Adrenal gland (tissue), 12 donors: ENCODE results near the gene ZNF469. TPM values are rescaled to one million over a fixed set of nuclear protein-coding genes. Genes with fewer than 3 reads are reported as not detected.

Experiments
- DNase-seq, 7 donors: peaks; one replicate each; pipeline ENCODE4 v3.0.0-alpha.2; 2019 to 2020
- H3K27ac ChIP-seq, 5 donors: fragments of 200-600 bp; sonication (generic) in 4 of 5; 1 replicate in 3 of 5; 2 replicates in 2 of 5; pipeline versions ENCODE4 v1.5.1 to v1.8.0; 2016 to 2020; ENCODE audit warnings: mild to moderate bottlenecking in 1 of 5
- H3K27me3 ChIP-seq: fragments of 200-600 bp; 2 replicates; pipeline ENCODE4 v1.8.0; 2021
- H3K36me3 ChIP-seq, 2 donors: fragments of 200-600 bp; replicated peaks in 1 of 2; 1 replicate in 1 of 2; 2 replicates in 1 of 2; pipeline versions ENCODE4 v1.5.1 to v1.8.0; 2018 to 2022
- H3K4me1 ChIP-seq, 2 donors: fragments of 200-600 bp; replicated peaks in 1 of 2; 1 replicate in 1 of 2; 2 replicates in 1 of 2; pipeline versions ENCODE4 v1.5.1 to v1.8.0; 2018 to 2021
- H3K4me3 ChIP-seq, 4 donors: fragments of 200-600 bp; sonication (generic) in 3 of 4; one replicate each; pipeline ENCODE4 v1.5.1; 2016 to 2018
- H3K9me3 ChIP-seq, 3 donors: fragments of 200-600 bp; sonication (generic) in 1 of 3; replicated peaks in 1 of 3; 1 replicate in 2 of 3; 2 replicates in 1 of 3; pipeline versions ENCODE4 v1.5.1 to v1.8.0; 2016 to 2021
- CTCF ChIP-seq, 6 experiments: fragments of 450-650 bp in 4 of 6; fragments of 200-600 bp in 2 of 6; sonication (generic) in 1 of 6; IDR thresholded peaks; 1 replicate in 5 of 6; 2 replicates in 1 of 6; pipeline versions ENCODE4 v1.5.1 to v1.8.0; 2016 to 2021; ENCODE audit warnings: antibody characterized with exemption in 6 of 6, mild to moderate bottlenecking in 2 of 6, moderate library complexity in 1 of 6
- POLR2A ChIP-seq, 2 donors: fragments of 450-650 bp; IDR thresholded peaks; one replicate each; pipeline ENCODE4 v1.6.1; 2017; ENCODE audit warnings: antibody characterized with exemption in 2 of 2, mild to moderate bottlenecking in 2 of 2, moderate library complexity in 1 of 2
- WGBS, 4 donors: extraction: QIAGEN DNeasy Blood & Tissue Kit in 2 of 4; methylation state at CpG; one replicate each; pipeline versions ENCODE4 v1.1.5 to v1.1.7; 2013 to 2017; 5-methylcytosine and 5-hydroxymethylcytosine counted together
- intact Hi-C, 2 donors: fragments of 100-400 bp; cut with DNase I; formaldehyde crosslinking; loops; one replicate each; pipeline versions ENCODE4 v1.14.1 to v1.15.0; 2022 to 2023
- polyA plus RNA-seq, 3 donors: library from polyadenylated mRNA; stranded (reverse); fragments of 200-250 nt in 2 of 3; fragments of 350-450 nt in 1 of 3; fragmentation: Illumina TruSeq in 1 of 3; extraction: RNeasy Lipid Tissue Mini Kit (QIAGEN cat#74804) in 1 of 3; gene quantifications; one replicate each; pipeline ENCODE4 v1.2.3, GENCODE V29; 2013 to 2014
- total RNA-seq, 9 donors: library from RNA; depleted of rRNA in 4 of 9; stranded (reverse); fragments of >200 nt in 4 of 9; fragments of 120-200 nt in 1 of 9; fragmentation: NEBNext Ultra II Directional in 1 of 9; extraction: Animal tissue kit (Norgen Biotek cat#: 25700) in 1 of 9; gene quantifications; one replicate each; pipeline versions ENCODE4 v1.1.0 to v1.2.4, GENCODE V29; 2013 to 2023
- donor health status: healthy with polysubstance abuse.
- donor health status: Bipolar disorder and iron deficiency.
- donor health status: DM: yes; HTN: yes; CAD: no.
- donor health status: DM: no; HTN: no; CAD: no.
- donor health status: DM: no; HTN: no; CAD: no.
- donor health status: DM: yes; HTN: yes; CAD: no.

Gene ZNF469
- total and polyA plus RNA-seq, 12 donors = 0.18 to 5.7 (median 1.9) TPM

DNA sequence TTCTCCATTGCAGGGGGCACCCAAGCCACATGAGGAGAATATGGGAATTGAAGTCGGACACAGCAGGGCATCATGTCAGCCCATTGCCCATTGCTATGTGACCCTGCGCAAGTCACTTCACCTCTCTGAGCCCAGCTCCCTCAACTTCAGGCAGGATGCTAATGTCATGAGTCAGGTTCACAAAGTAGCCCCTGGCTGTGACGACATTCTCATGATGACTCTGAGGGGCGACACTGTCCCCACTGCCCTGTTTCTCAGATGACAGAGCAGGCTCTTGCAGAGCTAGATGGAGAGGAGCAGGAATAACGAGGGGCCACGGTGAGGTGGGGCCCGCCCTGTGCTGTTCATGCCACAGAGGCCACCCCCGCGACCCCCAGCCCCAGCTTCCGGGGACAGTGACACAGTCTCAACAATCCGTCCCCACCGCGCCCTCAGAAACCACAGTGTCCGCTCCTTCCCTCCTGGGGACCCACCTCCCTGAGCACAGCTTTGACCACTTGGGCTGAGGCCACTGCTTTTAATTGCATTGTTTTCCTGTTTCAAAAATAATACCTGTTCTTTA lies 13.2 kb upstream of the ZNF469 start:
- no peaks in the 10 kb centered on the region for H3K9me3 ChIP-seq
- intact Hi-C loops = no loop called here
- no peaks in the 10 kb centered on the region for H3K4me1 ChIP-seq
- H3K27me3 ChIP-seq = no peaks in the 10 kb centered on the region
- TF ChIP-seq CTCF (IDR thresholded peaks at IDR 0.05) = no peak
- no peak for TF ChIP-seq POLR2A (IDR thresholded peaks at IDR 0.05)
- H3K27ac ChIP-seq = no peak overlapping the region
- no peak overlapping the region for H3K4me3 ChIP-seq
- peak in 1 of 7 donors; percentile 0 for DNase-seq
- H3K36me3 ChIP-seq = no peaks in the 10 kb centered on the region
- WGBS, 4 donors = 78 to 88% (median 87%) methylated on average over 9 to 14 of the region's 14 CpGs

DNA sequence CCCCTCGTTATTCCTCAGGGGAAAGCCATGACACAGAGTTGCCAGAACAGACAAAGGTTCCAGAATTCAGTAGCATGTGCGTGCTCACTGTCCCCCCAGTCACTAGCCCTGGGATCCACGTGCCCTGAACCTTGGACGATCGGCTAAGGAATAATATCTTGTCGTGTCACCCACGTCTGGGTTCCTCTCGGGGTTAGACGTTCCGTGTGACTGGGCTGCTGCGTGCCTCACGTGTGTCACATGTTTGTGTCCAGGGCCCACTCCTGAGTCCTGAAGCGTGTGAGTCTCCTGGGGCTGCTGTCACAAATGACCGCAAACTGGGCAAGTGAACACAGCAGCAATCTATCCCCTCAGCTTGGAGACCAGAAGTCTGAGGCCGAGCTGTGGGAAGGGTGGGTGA lies 12.4 kb upstream of the ZNF469 start:
- Histone ChIP-seq H3K36me3 (no peaks in the 10 kb centered on the region), H3K27me3 (no peaks in the 10 kb centered on the region), H3K27ac (no peak overlapping the region), H3K4me1 (no peaks in the 10 kb centered on the region), H3K4me3 (no peak overlapping the region), H3K9me3 (no peaks in the 10 kb centered on the region)
- DNase-seq = peak in 1 of 7 donors; percentile 4
- WGBS, 4 donors = 86 to 96% (median 93%) methylated on average over 6 to 15 of the region's 15 CpGs
- intact Hi-C loops = no loop called here
- TF ChIP-seq CTCF (IDR thresholded peaks at IDR 0.05) (no peak), POLR2A (IDR thresholded peaks at IDR 0.05) (no peak)

GRCh38 chr16:88372522-88372921 lies 10.2 kb upstream of the ZNF469 start:
- intact Hi-C loops = no loop called here
- 90 to 95% (median 94%) methylated on average over 2 of the region's 2 CpGs for WGBS, 4 donors
- no peak for TF ChIP-seq POLR2A (IDR thresholded peaks at IDR 0.05)
- no peak for TF ChIP-seq CTCF (IDR thresholded peaks at IDR 0.05)
- Histone ChIP-seq H3K9me3 (no peaks in the 10 kb centered on the region), H3K4me3 (no peak overlapping the region), H3K27me3 (no peaks in the 10 kb centered on the region), H3K27ac (no peak overlapping the region), H3K4me1 (no peaks in the 10 kb centered on the region), H3K36me3 (no peaks in the 10 kb centered on the region)
- no peak for DNase-seq

DNA sequence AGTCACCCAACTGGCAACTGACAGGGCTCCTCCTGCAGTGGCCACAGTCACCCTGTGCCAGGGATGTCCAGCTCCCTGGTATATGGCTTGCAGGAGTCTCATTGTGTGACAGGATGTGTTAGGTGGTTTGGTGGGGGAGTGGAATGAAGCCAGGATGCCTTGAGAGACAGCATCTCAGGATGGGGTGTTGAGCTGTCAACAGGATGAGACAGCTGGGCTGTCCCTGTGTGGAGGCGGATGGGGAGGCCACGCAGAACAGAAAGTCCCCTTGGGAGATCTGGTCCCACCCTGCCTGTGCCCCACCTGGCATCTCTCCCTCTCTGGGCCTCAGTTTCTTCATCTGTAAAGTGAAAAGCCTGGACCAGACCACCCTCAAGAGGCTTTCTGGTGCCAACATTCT lies 9.5 kb upstream of the ZNF469 start:
- Histone ChIP-seq H3K27me3 (no peaks in the 10 kb centered on the region), H3K36me3 (no peaks in the 10 kb centered on the region), H3K4me1 (no peaks in the 10 kb centered on the region), H3K9me3 (no peaks in the 10 kb centered on the region), H3K4me3 (no peak overlapping the region), H3K27ac (no peak overlapping the region)
- peak in 1 of 7 donors; percentile 5 for DNase-seq
- TF ChIP-seq CTCF (IDR thresholded peaks at IDR 0.05) = no peak
- no peak for TF ChIP-seq POLR2A (IDR thresholded peaks at IDR 0.05)
- 95 to 100% (median 100%) methylated on average over 2 of the region's 2 CpGs for WGBS, 4 donors
- intact Hi-C loops = no loop called here
